Glutamatergic neuron (in vitro differentiated cells): Measurements from ENCODE around the gene CDH15. TPM values are rescaled to one million over a fixed set of nuclear protein-coding genes. Genes with fewer than 3 reads are reported as not detected.

ENCODE experiments used
- DNase-seq: peaks from one replicate; pipeline ENCODE4 v3.0.0; 2022
- H3K27ac Mint-ChIP-seq: one replicate; pipeline ENCODE4 v1.8.0; 2020; ENCODE audit warnings: mild to moderate bottlenecking, mixed read lengths, inconsistent platforms; ENCODE audit not compliant: unreplicated experiment
- H3K27me3 Mint-ChIP-seq: one replicate; pipeline ENCODE4 v1.8.0; 2020; ENCODE audit warnings: mild to moderate bottlenecking, moderate library complexity, mixed read lengths, inconsistent platforms; ENCODE audit not compliant: unreplicated experiment
- H3K36me3 Mint-ChIP-seq: one replicate; pipeline ENCODE4 v1.8.0; 2020; ENCODE audit warnings: mild to moderate bottlenecking, mixed read lengths, inconsistent platforms; ENCODE audit not compliant: unreplicated experiment
- H3K4me1 Mint-ChIP-seq: one replicate; pipeline ENCODE4 v1.8.0; 2020; ENCODE audit warnings: mild to moderate bottlenecking, low read depth, mixed read lengths, inconsistent platforms; ENCODE audit not compliant: unreplicated experiment
- H3K4me3 Mint-ChIP-seq: one replicate; pipeline ENCODE4 v1.8.0; 2020; ENCODE audit warnings: mild to moderate bottlenecking, mixed read lengths, inconsistent platforms; ENCODE audit not compliant: unreplicated experiment
- H3K9me3 Mint-ChIP-seq: one replicate; pipeline ENCODE4 v1.8.0; 2020; ENCODE audit warnings: mild to moderate bottlenecking, moderate library complexity, mixed read lengths, inconsistent platforms; ENCODE audit not compliant: unreplicated experiment
- CTCF ChIP-seq: fragments of 200-600 bp; sonication (generic); IDR thresholded peaks from one replicate; pipeline ENCODE4 v1.5.0; 2021; ENCODE audit not compliant: partially characterized antibody, unreplicated experiment
- total RNA-seq: library from RNA; stranded (reverse); fragmentation: NEBNext Ultra II Directional; extraction: Animal tissue kit (Norgen Biotek cat#: 25700); gene quantifications from one replicate; pipeline ENCODE4 v1.2.1, GENCODE V29; 2021; ENCODE audit not compliant: unreplicated experiment

Gene CDH15
- total RNA-seq, 1 donor from 2014 or later, result 12.6 TPM

- Mint-ChIP-seq H3K27me3 (peaks cover 3% of the 10 kb centered on the region), H3K36me3 (no peaks in the 10 kb centered on the region), H3K27ac (no peak overlapping the region), H3K4me3 (peak overlapping the region; percentile 34), H3K4me1 (peaks cover 12% of the 10 kb centered on the region), H3K9me3 (no peaks in the 10 kb centered on the region)
- no peak for DNase-seq
- TF ChIP-seq CTCF, result no peak
Observed at GRCh38 chr16:89172528-89173173, 1.1 kb downstream of the CDH15 start.

- H3K27ac Mint-ChIP-seq, result peak overlapping the region; percentile 52
- no peak overlapping the region for H3K4me3 Mint-ChIP-seq
- no peak for TF ChIP-seq CTCF
Observed at GRCh38 chr16:89173174-89173921, 1.8 kb downstream of the CDH15 start.

DNA sequence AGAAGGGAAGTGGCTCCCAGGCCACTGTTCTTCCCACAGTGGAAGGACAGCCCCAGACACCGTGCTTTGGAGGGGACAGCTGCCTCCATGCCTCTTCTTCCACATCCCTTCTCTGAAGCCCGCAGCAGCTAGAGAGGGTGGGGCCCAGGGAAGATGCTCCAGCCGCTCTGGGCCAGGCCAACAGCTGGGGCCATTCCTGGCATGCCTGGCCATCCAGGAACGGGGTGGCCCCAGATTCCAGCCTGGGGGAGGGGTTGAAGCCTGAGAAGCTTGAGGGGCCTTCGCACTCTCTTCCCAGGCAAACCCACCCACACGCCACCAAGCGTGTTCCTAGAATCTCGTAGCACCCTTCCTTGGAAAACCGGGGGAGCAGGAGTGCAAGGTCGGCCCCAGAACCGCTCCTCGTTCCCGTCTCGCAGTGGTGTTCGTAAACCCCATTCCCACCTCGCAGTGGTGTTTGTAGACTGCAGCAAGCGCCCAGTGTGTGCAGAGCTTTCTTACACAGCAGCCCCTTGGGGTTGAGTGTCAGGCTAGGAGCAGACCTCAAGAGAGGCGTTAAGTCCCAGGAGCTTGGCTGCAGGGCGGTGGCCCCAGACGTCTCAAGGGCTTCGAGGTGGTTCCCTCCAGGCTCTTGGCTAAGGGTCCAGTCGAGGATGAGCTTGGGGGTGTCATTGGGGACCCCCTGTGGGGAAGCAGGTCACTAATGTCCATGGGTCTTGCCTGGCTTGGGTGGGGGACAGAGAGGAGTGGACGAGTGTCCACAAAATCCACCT, 2.7 kb downstream of the CDH15 start:
- Mint-ChIP-seq H3K4me3 (peak overlapping the region; percentile 15), H3K4me1 (peaks cover 9% of the 10 kb centered on the region), H3K36me3 (no peaks in the 10 kb centered on the region), H3K9me3 (no peaks in the 10 kb centered on the region), H3K27ac (peak overlapping the region; percentile 59), H3K27me3 (peaks cover 3% of the 10 kb centered on the region)
- no peak for TF ChIP-seq CTCF
- DNase-seq, result no peak

More at GRCh38 chr16:89173174-89173921, 1.8 kb downstream of the CDH15 start:
- Mint-ChIP-seq H3K27me3 (peaks cover 3% of the 10 kb centered on the region), H3K36me3 (no peaks in the 10 kb centered on the region), H3K4me1 (peaks cover 9% of the 10 kb centered on the region), H3K9me3 (no peaks in the 10 kb centered on the region)
- peak; percentile 63 for DNase-seq

DNA sequence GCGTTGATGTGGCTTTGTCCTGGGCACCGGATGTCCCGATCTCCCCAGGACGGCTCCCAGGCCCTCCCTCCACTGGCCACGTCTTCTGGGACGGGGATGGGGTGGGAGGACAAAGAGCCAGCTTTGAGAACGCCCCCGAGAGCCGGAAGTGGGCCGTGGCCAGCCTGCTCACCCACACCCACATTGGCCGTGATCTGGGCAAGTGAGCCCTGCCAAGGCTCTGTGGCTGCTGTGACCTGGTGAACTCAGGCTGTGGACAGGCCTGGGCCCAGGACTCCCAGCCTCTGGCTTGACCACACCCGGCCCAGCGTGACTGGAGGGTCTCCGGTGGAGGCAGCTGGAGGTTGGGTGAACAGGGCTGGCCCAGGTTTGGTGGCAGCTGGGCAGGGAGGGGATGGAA, 3.3 kb downstream of the CDH15 start:
- H3K9me3 Mint-ChIP-seq, result no peaks in the 10 kb centered on the region
- no peak for DNase-seq
- peaks cover 9% of the 10 kb centered on the region for H3K4me1 Mint-ChIP-seq

More for the DNA sequence above, 3.3 kb downstream of the CDH15 start:
- no peak for TF ChIP-seq CTCF
- Mint-ChIP-seq H3K27me3 (peaks cover 3% of the 10 kb centered on the region), H3K27ac (no peak overlapping the region), H3K4me3 (no peak overlapping the region), H3K36me3 (no peaks in the 10 kb centered on the region)
